ENCODE data around the gene CDKAL1.

GRCh38 chr6:21258665-21259064 is 724.4 kb downstream of the CDKAL1 start:
- TF ChIP-seq CTCF (IDR thresholded peaks at IDR 0.05; ENCODE audit: insufficient read depth, low read length) (no peak), REST (IDR thresholded peaks at IDR 0.05; ENCODE audit: insufficient replicate concordance, low read depth) (no peak), POLR2AphosphoS5 (IDR thresholded peaks at IDR 0.05; ENCODE audit: low read depth) (no peak)
